ENCODE measurements around the gene GGACT.

The GGACT gene

DNA sequence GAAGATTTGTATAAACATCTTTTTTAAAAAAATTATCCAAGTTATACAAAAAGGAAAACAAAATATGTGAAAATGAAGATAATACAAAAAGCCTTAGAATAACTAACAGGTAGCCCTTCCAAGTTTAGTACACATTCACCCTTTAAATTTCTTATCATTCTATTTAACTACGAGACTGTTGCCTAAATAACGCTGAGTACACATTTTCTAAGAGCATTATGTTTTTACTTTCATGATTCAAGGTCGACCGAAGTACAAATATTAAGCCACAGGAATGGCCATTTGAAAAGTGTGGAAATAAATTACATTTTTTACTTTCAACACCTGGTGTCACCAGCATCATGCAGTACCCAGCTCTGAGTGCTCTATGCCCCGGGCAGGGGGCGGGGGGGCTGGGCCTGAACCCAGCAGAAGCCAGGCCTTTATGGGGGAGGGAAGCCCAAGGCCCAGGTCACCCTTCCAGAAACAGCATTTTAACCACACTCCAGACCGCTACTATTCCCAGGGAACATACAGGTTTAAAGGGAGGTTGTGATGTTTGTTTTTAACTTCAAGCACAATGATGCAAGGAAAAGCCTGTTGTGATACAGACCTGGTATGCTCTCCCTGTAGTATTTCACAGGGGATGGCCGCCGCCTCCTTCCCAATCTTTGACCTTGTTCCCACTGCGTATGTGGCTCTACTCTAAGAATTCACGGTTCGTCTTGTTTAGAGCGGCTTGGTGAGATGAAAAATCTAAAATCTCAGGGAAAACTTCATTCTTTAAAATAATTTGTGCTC, 24.0 kb downstream of the GGACT start:
- H3K36me3 ChIP-seq = no peaks in the 10 kb centered on the region
- H3K27me3 ChIP-seq = no peaks in the 10 kb centered on the region
- TF ChIP-seq, protein P1, sequence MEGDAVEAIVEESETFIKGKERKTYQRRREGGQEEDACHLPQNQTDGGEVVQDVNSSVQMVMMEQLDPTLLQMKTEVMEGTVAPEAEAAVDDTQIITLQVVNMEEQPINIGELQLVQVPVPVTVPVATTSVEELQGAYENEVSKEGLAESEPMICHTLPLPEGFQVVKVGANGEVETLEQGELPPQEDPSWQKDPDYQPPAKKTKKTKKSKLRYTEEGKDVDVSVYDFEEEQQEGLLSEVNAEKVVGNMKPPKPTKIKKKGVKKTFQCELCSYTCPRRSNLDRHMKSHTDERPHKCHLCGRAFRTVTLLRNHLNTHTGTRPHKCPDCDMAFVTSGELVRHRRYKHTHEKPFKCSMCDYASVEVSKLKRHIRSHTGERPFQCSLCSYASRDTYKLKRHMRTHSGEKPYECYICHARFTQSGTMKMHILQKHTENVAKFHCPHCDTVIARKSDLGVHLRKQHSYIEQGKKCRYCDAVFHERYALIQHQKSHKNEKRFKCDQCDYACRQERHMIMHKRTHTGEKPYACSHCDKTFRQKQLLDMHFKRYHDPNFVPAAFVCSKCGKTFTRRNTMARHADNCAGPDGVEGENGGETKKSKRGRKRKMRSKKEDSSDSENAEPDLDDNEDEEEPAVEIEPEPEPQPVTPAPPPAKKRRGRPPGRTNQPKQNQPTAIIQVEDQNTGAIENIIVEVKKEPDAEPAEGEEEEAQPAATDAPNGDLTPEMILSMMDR (IDR thresholded peaks at IDR 0.05; ENCODE audit: low read depth, low read length) = no peak
- no peak for DNase-seq
- H3K4me3 ChIP-seq (ENCODE audit: low read depth, low read length) = no peak overlapping the region
- no peaks in the 10 kb centered on the region for H3K9me3 ChIP-seq
- H3K4me1 ChIP-seq = no peaks in the 10 kb centered on the region

DNA sequence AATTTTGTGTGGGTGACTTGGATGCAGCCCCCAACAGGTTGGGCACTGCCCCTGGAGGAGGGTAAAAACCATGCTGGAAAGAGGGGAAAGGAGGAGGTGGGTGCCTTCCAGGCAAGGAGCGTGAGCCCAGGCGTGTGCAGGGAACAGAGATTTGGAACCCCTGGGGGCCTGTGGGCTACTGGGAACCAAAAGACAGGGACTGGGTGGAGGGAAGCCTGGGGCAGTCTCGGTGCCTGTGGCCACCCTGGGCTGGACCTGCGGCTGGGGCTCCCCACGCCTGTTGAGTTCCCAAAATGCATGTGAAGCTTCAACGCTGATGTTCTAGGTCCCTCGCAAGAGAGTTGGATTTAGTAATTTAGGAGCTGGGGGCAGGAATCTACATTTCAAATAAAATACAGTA, 24.8 kb downstream of the GGACT start:
- no peak for DNase-seq
- no peaks in the 10 kb centered on the region for H3K4me1 ChIP-seq
- H3K27me3 ChIP-seq = no peaks in the 10 kb centered on the region
- TF ChIP-seq, protein P1 (IDR thresholded peaks at IDR 0.05; ENCODE audit: low read depth, low read length) = no peak
- H3K36me3 ChIP-seq = no peaks in the 10 kb centered on the region
- H3K4me3 ChIP-seq (ENCODE audit: low read depth, low read length) = no peak overlapping the region
- H3K9me3 ChIP-seq = no peaks in the 10 kb centered on the region

DNA sequence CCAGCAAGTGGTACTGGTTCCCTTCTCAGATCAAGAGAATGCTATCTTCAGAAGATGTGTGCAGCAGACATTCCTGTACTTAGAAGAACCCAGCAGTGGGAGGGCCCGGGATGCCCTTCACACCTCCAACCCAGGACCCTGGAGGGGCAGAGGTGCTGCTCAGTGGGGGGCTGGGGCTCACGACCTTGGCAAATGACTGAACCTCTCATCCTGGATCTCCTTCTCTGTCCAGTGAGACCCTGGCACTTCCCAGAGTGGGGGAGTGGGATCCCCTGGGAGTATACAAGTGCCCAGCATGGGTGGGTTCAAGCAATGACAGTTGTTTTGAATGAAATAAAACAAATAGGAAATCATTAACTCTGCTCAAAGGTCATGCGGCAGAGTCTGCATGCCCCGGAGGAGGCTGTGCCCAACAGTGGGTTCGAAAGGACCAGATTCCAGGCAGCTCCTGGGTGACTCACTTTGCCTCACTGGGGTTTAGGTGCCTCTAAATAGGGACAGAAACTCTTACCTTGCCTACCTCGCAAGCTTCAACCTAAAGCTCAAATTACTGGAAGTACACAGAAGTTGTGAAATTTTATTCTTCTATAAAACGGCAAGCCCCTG, 26.9 kb downstream of the GGACT start:
- DNase-seq = no peak
- Histone ChIP-seq H3K27me3 (no peaks in the 10 kb centered on the region), H3K36me3 (no peaks in the 10 kb centered on the region), H3K4me3 (ENCODE audit: low read depth, low read length) (no peak overlapping the region), H3K4me1 (no peaks in the 10 kb centered on the region), H3K9me3 (no peaks in the 10 kb centered on the region)
- TF ChIP-seq, protein P1 (IDR thresholded peaks at IDR 0.05; ENCODE audit: low read depth, low read length) = no peak

DNA sequence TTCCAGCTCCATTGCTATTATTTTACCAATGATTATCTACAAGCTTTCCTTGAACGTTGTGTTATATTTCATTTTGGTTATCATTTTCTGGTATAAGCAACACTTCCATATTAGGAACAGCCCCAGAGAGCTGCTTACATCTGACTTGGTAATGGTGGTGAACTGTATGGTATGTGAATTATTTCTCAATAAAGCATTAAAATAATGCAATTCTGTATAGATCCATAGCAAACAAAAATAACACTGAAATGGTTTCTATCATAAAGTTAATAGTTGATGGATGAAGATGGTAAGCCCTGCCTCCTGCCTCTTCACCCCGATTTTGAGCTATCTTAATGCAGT, 27.5 kb downstream of the GGACT start:
- DNase-seq = no peak
- H3K9me3 ChIP-seq = no peaks in the 10 kb centered on the region
- no peaks in the 10 kb centered on the region for H3K36me3 ChIP-seq
- no peak overlapping the region for H3K4me3 ChIP-seq (ENCODE audit: low read depth, low read length)
- H3K27me3 ChIP-seq = no peaks in the 10 kb centered on the region
- H3K4me1 ChIP-seq = no peaks in the 10 kb centered on the region
- TF ChIP-seq, protein P1 (IDR thresholded peaks at IDR 0.05; ENCODE audit: low read depth, low read length) = no peak

DNA sequence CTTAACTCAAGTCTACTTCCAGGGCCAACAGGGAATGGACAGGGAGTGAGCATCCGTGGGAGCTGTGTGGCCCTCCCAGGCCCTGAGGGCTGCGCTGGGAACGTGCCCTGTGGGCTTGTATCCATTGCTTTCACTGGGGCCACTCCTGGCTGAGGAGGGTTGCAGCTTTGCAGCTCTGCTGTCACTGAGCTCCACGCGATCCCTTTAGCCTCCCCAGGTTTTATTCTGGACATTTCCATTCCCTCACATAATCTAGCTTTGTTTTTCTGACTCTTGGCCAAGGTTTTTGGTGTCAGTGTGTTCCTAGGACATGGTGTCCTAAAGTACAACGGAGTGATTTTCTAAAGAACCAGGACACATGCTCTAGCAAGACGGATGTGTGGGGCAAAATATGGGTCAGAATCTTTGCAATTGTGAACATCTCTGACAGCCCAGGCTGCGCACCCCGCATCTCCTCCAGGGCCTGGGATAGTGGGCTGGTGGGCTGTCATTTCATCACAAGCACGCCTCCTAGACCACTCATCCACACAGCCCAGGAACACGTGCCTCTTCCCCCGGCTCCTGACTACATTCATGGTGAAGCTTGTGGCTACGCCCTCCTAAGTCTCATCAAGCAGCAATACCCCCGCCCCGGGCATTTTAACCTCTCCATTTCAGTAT, 28.0 kb downstream of the GGACT start:
- Histone ChIP-seq H3K27me3 (no peaks in the 10 kb centered on the region), H3K4me1 (no peaks in the 10 kb centered on the region), H3K9me3 (no peaks in the 10 kb centered on the region), H3K4me3 (ENCODE audit: low read depth, low read length) (no peak overlapping the region), H3K36me3 (no peaks in the 10 kb centered on the region)
- TF ChIP-seq, protein P1 (IDR thresholded peaks at IDR 0.05; ENCODE audit: low read depth, low read length) = no peak
- DNase-seq = no peak

DNA sequence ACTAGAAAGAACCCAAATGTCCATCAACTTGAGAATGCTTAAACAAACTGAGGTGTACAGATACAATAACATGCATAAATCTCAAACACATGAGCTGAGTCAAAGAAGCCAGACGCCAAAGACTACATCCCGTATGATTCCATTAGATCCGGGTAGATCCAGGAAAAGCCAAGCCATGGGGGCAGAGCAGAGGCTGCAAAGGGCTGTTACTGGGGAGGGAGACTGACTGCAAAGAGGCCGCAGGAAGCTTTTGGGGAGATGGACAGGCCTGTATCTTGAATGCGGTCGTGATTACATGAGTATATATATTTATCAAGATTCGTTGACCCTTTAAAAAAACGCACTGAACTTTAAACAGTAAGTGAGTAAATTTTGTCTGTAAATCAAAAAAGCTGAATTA, 28.7 kb downstream of the GGACT start:
- H3K4me3 ChIP-seq (ENCODE audit: low read depth, low read length) = no peak overlapping the region

More for the DNA sequence above, 28.7 kb downstream of the GGACT start:
- Histone ChIP-seq H3K9me3 (no peaks in the 10 kb centered on the region), H3K27me3 (no peaks in the 10 kb centered on the region), H3K36me3 (no peaks in the 10 kb centered on the region), H3K4me1 (no peaks in the 10 kb centered on the region)
- TF ChIP-seq, protein P1 (IDR thresholded peaks at IDR 0.05; ENCODE audit: low read depth, low read length) = no peak
- no peak for DNase-seq
